H1 (cell line): Measurements from ENCODE around the gene CTNNA3. TPM values are rescaled to one million over a fixed set of nuclear protein-coding genes. Genes with fewer than 3 reads are reported as not detected.

Source experiments
- CTCF ChIA-PET: fragments of 300-600 bp; sonication (Branson Sonifier 250); formaldehyde crosslinking; loops from one replicate; lab custom pipeline; 2021; ENCODE audit not compliant: partially characterized antibody; lab: Charles Lee
- POLR2A ChIA-PET: fragments of 300-600 bp; sonication (Branson Sonifier 250); formaldehyde crosslinking; loops from one replicate; lab custom pipeline; 2021; ENCODE audit warnings: inconsistent platforms; ENCODE audit not compliant: partially characterized antibody; lab: Charles Lee
- DNase-seq, 2 experiments: peaks; one replicate each; pipeline versions ENCODE4 v3.0.0 to v3.0.0-alpha.2; 2010 to 2022; ENCODE audit warnings: low spot score in 2 of 2, low read depth in 1 of 2, mixed read lengths in 1 of 2
- FAIRE-seq: peaks from 2 replicates; lab custom pipeline; 2011; peaks lifted over from hg19 to GRCh38; lab: Jason Lieb, UNC
- H2AFZ ChIP-seq: 2 replicates; pipeline ENCODE4 v1.8.1; 2012; ENCODE audit warnings: low read length, inconsistent platforms
- H2AK5ac ChIP-seq: 2 replicates; pipeline ENCODE4 v1.6.1; 2013; ENCODE audit warnings: low read depth, low read length
- H2BK120ac ChIP-seq: replicated peaks from 2 replicates; pipeline ENCODE3; 2013; ENCODE audit warnings: low read depth, low read length, inconsistent platforms
- H2BK12ac ChIP-seq: 2 replicates; pipeline ENCODE4 v1.6.1; 2013; ENCODE audit warnings: low read depth, low read length
- H2BK15ac ChIP-seq: 2 replicates; pipeline ENCODE4 v1.6.1; 2013; ENCODE audit warnings: low read length
- H2BK20ac ChIP-seq: 2 replicates; pipeline ENCODE4 v1.6.1; 2013; ENCODE audit warnings: low read length
- H2BK5ac ChIP-seq: 2 replicates; pipeline ENCODE4 v1.6.1; 2013; ENCODE audit warnings: low read depth, low read length
- H3K14ac ChIP-seq: 2 replicates; pipeline ENCODE4 v1.6.1; 2013; ENCODE audit warnings: inconsistent platforms; ENCODE audit not compliant: insufficient read length
- H3K18ac ChIP-seq: 2 replicates; pipeline ENCODE4 v1.6.1; 2013; ENCODE audit warnings: low read length; ENCODE audit errors: extremely low read depth
- H3K23ac ChIP-seq: 2 replicates; pipeline ENCODE4 v1.6.1; 2013; ENCODE audit warnings: inconsistent platforms; ENCODE audit not compliant: insufficient read length
- H3K23me2 ChIP-seq: 2 replicates; pipeline ENCODE4 v1.6.1; 2013; ENCODE audit warnings: low read depth, low read length
- H3K27ac ChIP-seq: 2 replicates; pipeline ENCODE4 v1.6.1; 2011; ENCODE audit warnings: low read depth, low read length, inconsistent platforms
- H3K27me3 ChIP-seq, 4 experiments: replicated peaks in 1 of 4; 1 replicate in 1 of 4; 2 replicates in 3 of 4; pipeline versions ENCODE4 v1.6.1 to v1.8.1; 2011 to 2013; ENCODE audit warnings: low read length in 3 of 4, mild to moderate bottlenecking in 3 of 4, inconsistent platforms in 2 of 4, mixed read lengths in 2 of 4, moderate library complexity in 1 of 4; ENCODE audit not compliant: control insufficient read depth in 3 of 4, insufficient read depth in 3 of 4; ENCODE audit errors: extremely low read depth in 1 of 4
- H3K36me3 ChIP-seq, 4 experiments: 2 replicates each; pipeline versions ENCODE4 v1.6.1 to v1.8.1; 2011 to 2013; ENCODE audit warnings: mild to moderate bottlenecking in 4 of 4, low read length in 3 of 4, moderate library complexity in 2 of 4, control low read depth in 1 of 4, inconsistent platforms in 1 of 4; ENCODE audit not compliant: insufficient read depth in 4 of 4, control insufficient read depth in 2 of 4
- H3K4ac ChIP-seq: replicated peaks from 2 replicates; pipeline ENCODE3; 2013; ENCODE audit warnings: low read length, low read depth, mixed read lengths, inconsistent platforms; ENCODE audit not compliant: insufficient read length
- H3K4me1 ChIP-seq, 4 experiments: replicated peaks in 1 of 4; 1 replicate in 1 of 4; 2 replicates in 3 of 4; pipeline versions ENCODE4 v1.6.1 to v1.8.1; 2011 to 2013; ENCODE audit warnings: low read length in 3 of 4, inconsistent platforms in 2 of 4, mixed read lengths in 1 of 4; ENCODE audit not compliant: insufficient read depth in 4 of 4, control insufficient read depth in 3 of 4
- H3K4me2 ChIP-seq, 2 experiments: 2 replicates each; pipeline versions ENCODE4 v1.6.1 to v1.8.1; 2011 to 2013; ENCODE audit warnings: low read depth in 2 of 2, low read length in 2 of 2, control low read depth in 1 of 2, inconsistent platforms in 1 of 2, mild to moderate bottlenecking in 1 of 2; ENCODE audit not compliant: insufficient read depth in 1 of 2
- H3K4me3 ChIP-seq, 4 experiments: fragments of 200-600, 300-600 bp in 1 of 4; sonication (generic), shearing (Covaris generic), sonication (Bioruptor Twin) in 1 of 4; 2 replicates each; pipeline versions ENCODE4 v1.5.1 to v1.8.1; 2011 to 2016; ENCODE audit warnings: low read length in 4 of 4, low read depth in 3 of 4, control low read depth in 2 of 4, inconsistent platforms in 2 of 4, mild to moderate bottlenecking in 2 of 4, mixed read lengths in 1 of 4, moderate library complexity in 1 of 4; ENCODE audit not compliant: insufficient read depth in 2 of 4; ENCODE audit errors: extremely low read depth in 1 of 4
- H3K56ac ChIP-seq: replicated peaks from 2 replicates; pipeline ENCODE3; 2013; ENCODE audit warnings: low read depth, mild to moderate bottlenecking, mixed read lengths, low read length, inconsistent platforms; ENCODE audit not compliant: insufficient read length
- H3K79me1 ChIP-seq: 2 replicates; pipeline ENCODE4 v1.6.1; 2013; ENCODE audit warnings: low read depth, low read length, control low read depth
- H3K79me2 ChIP-seq, 2 experiments: 2 replicates each; pipeline versions ENCODE4 v1.6.1 to v1.8.1; 2012 to 2013; ENCODE audit warnings: low read length in 2 of 2, mild to moderate bottlenecking in 2 of 2, inconsistent platforms in 1 of 2; ENCODE audit not compliant: insufficient read depth in 2 of 2, control insufficient read depth in 1 of 2
- H3K9ac ChIP-seq, 4 experiments: replicated peaks in 1 of 4; 1 replicate in 1 of 4; 2 replicates in 3 of 4; pipeline versions ENCODE4 v1.6.1 to v1.8.1; 2011 to 2013; ENCODE audit warnings: low read depth in 3 of 4, low read length in 3 of 4, control low read depth in 2 of 4, mild to moderate bottlenecking in 2 of 4, moderate library complexity in 2 of 4, inconsistent platforms in 1 of 4; ENCODE audit errors: extremely low read depth in 1 of 4
- H3K9me3 ChIP-seq, 2 experiments: 2 replicates each; pipeline versions ENCODE4 v1.6.1 to v1.8.1; 2012 to 2013; ENCODE audit warnings: mild to moderate bottlenecking in 2 of 2, moderate library complexity in 2 of 2, control low read depth in 1 of 2, inconsistent platforms in 1 of 2, low read depth in 1 of 2, low read length in 1 of 2, mixed read lengths in 1 of 2; ENCODE audit not compliant: insufficient read depth in 2 of 2
- H4K20me1 ChIP-seq, 2 experiments: replicated peaks in 1 of 2; 2 replicates each; pipeline versions ENCODE3 to v1.8.1; 2011 to 2013; ENCODE audit warnings: inconsistent platforms in 2 of 2, low read length in 2 of 2, mild to moderate bottlenecking in 1 of 2; ENCODE audit not compliant: insufficient read depth in 2 of 2, control insufficient read depth in 1 of 2
- H4K5ac ChIP-seq: 2 replicates; pipeline ENCODE4 v1.6.1; 2013; ENCODE audit warnings: low read length, low read depth, mixed read lengths, inconsistent platforms; ENCODE audit not compliant: insufficient read length
- H4K8ac ChIP-seq: 2 replicates; pipeline ENCODE4 v1.8.0; 2013; ENCODE audit warnings: mild to moderate bottlenecking, moderate library complexity, low read length, inconsistent platforms; ENCODE audit not compliant: insufficient read depth; ENCODE audit errors: extremely low read depth
- H4K91ac ChIP-seq: replicated peaks from 2 replicates; pipeline ENCODE3; 2013; ENCODE audit warnings: low read length, mixed read lengths, inconsistent platforms; ENCODE audit not compliant: insufficient read length
- BCL11A ChIP-seq, 2 experiments: IDR thresholded peaks; one replicate each; pipeline ENCODE4 v1.6.1; 2011; ENCODE audit warnings: low read depth in 2 of 2, low read length in 2 of 2, mild to moderate bottlenecking in 2 of 2
- CTCF ChIP-seq, 3 experiments: IDR thresholded peaks; 1 replicate in 2 of 3; 2 replicates in 1 of 3; pipeline versions ENCODE4 v1.5.1 to v1.6.1; 2011; ENCODE audit warnings: low read length in 3 of 3, mild to moderate bottlenecking in 3 of 3, inconsistent platforms in 2 of 3, low read depth in 1 of 3, moderate library complexity in 1 of 3; ENCODE audit not compliant: insufficient read depth in 1 of 3; ENCODE audit errors: control extremely low read depth in 1 of 3
- KDM1A ChIP-seq: fragments of 200-600, 300-600 bp; sonication (generic); IDR thresholded peaks from 2 replicates; pipeline ENCODE4 v1.7.1; 2016; ENCODE audit warnings: mild to moderate bottlenecking, low read length, borderline replicate concordance
- NANOG ChIP-seq: IDR thresholded peaks from 2 replicates; pipeline ENCODE4 v1.6.1; 2011; ENCODE audit warnings: low read length, low read depth, mild to moderate bottlenecking, inconsistent platforms; ENCODE audit not compliant: insufficient read depth, poor library complexity, severe bottlenecking
- RNF2 ChIP-seq: fragments of 200-900, 300-1000 bp; sonication (generic); IDR thresholded peaks from 2 replicates; pipeline ENCODE4 v1.7.1; 2016; ENCODE audit warnings: borderline replicate concordance, low read depth, mild to moderate bottlenecking, antibody characterized with exemption, low read length; ENCODE audit not compliant: poor library complexity, severe bottlenecking; ENCODE audit errors: missing control alignments
- RXRA ChIP-seq: IDR thresholded peaks from 2 replicates; pipeline ENCODE4 v1.6.1; 2011; ENCODE audit warnings: low read depth, mild to moderate bottlenecking, low read length, moderate library complexity; ENCODE audit not compliant: insufficient read depth
- SIRT6 ChIP-seq: IDR thresholded peaks from one replicate; pipeline ENCODE4 v1.7.1; 2012; ENCODE audit warnings: low read length, inconsistent platforms
- TCF12 ChIP-seq: IDR thresholded peaks from 2 replicates; pipeline ENCODE4 v1.6.1; 2011; ENCODE audit warnings: low read depth, mild to moderate bottlenecking, low read length
- WGBS, 2 experiments: shearing (Covaris generic) in 1 of 2; methylation state at CpG; one replicate each; pipeline versions ENCODE4 v1.1.6 to v1.1.7; 2013 to 2015; ENCODE audit warnings: low lambda C conversion rate in 2 of 2, mixed read lengths in 2 of 2, inconsistent platforms in 1 of 2, low coverage in 1 of 2, missing lambda C conversion rate in 1 of 2; ENCODE audit not compliant: insufficient replicate concordance in 2 of 2, insufficient coverage in 1 of 2, insufficient read length in 1 of 2; ENCODE audit errors: extremely low coverage in 1 of 2, missing lambda C conversion rate in 1 of 2; 5-methylcytosine and 5-hydroxymethylcytosine counted together
- polyA plus RNA-seq, 7 experiments: library from polyadenylated mRNA; depleted of rRNA in 3 of 7; stranded (reverse) in 5 of 7; unstranded in 2 of 7; fragments of >200 nt in 5 of 7; fragments of 200-250 nt in 2 of 7; gene quantifications; 1 replicate in 5 of 7; 2 replicates in 1 of 7; 4 replicates in 1 of 7; pipeline versions ENCODE4 v1.2.1 to v1.2.3, GENCODE V29; 2011 to 2013; ENCODE audit warnings: missing spikeins in 2 of 7, mixed read lengths in 2 of 7
- total RNA-seq: library from RNA; stranded (reverse); fragmentation: NEBNext Ultra II Directional; extraction: Animal tissue kit (Norgen Biotek cat#: 25700); gene quantifications from 2 replicates; pipeline ENCODE4 v1.2.1, GENCODE V29; 2021

The CTNNA3 gene
- total and polyA plus RNA-seq, 2 of the 8 experiments (the other 6 are each of a cell fraction or from before 2014, with no cell fraction given): 1.3 to 1.5 TPM

GRCh38 chr10:66321723-66322665 is 1374.0 kb downstream of the CTNNA3 start:
- Histone ChIP-seq H3K23me2 (no peaks in the 10 kb centered on the region), H2AFZ (no peak overlapping the region), H3K9ac (no peak overlapping the region), H2BK120ac (no peak overlapping the region), H3K4me2 (no peak overlapping the region), H2BK20ac (no peak overlapping the region), H2BK15ac (no peak overlapping the region), H3K9me3 (no peaks in the 10 kb centered on the region), H2AK5ac (no peak overlapping the region), H3K18ac (no peak overlapping the region), H3K27me3 (peaks cover 0 to 1% (median 0%) of the 10 kb centered on the region in 4 experiments; a peak in 1 of 7 replicates), H3K36me3 (no peaks in the 10 kb centered on the region), H3K56ac (no peak overlapping the region), H3K14ac (no peak overlapping the region), H4K8ac (no peak overlapping the region), H4K5ac (no peak overlapping the region), H3K23ac (no peak overlapping the region), H4K91ac (no peak overlapping the region), H2BK12ac (no peak overlapping the region), H4K20me1 (no peaks in the 10 kb centered on the region), H3K27ac (no peak overlapping the region), H3K4ac (no peak overlapping the region), H3K4me1 (peaks cover 0 to 2% (median 0%) of the 10 kb centered on the region in 4 experiments; a peak in 1 of 7 replicates), H3K79me2 (no peaks in the 10 kb centered on the region), H3K79me1 (no peaks in the 10 kb centered on the region), H3K4me3 (no peak overlapping the region), H2BK5ac (no peak overlapping the region)
- FAIRE-seq: no peak
- WGBS, 2 experiments: 91% methylated on average over 7 of the region's 7 CpGs; no CpG with 5 or more reads in 1 of the 2 experiments
- DNase-seq: no peak
- ChIA-PET POLR2A (no interaction called here), CTCF (interaction anchor here (1.0 to 1.4 kb wide), 2 partner anchors 45 to 305 kb away, joined by 3 to 5 read pairs; no protein-coding TSS in a partner anchor)
- TF ChIP-seq TCF12 (no peak), RXRA (no peak), KDM1A (no peak), NANOG (no peak), RNF2 (no peak), SIRT6 (no peak), CTCF (IDR thresholded peaks at IDR 0.05; ENCODE audit: control extremely low read depth in 1 of 3, insufficient read depth in 1 of 3, low read depth in 1 of 3, low read length in 3 of 3) (no peak), BCL11A (IDR thresholded peaks at IDR 0.05; ENCODE audit: low read depth in 2 of 2, low read length in 2 of 2) (no peak)
